Measurements from ENCODE around the gene DCDC2C.

The DCDC2C gene

GRCh38 chr2:3885629-3886628 lies 182.6 kb downstream of the DCDC2C start:
- no peak for DNase-seq (ENCODE audit: low read depth, low spot score)

DNA sequence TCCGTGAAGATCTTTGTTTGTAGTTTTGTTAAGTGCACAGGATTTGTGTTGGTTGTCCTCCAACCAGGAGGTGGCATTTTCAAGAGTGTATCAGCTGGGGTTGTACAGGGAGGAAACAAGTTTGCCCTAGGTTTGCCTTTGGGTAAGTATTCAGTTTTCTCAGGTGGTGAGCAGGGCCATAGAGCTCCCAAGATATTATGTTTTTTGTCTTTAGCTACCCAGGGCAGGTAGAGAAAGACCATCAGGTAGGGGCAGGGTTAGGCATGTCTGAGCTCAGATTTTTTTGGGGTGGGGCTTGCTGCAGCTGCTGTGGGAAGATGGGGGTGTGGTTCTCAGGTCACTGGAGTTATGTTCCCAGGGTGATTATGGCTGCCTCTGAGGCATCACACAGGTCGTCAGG lies 191.6 kb downstream of the DCDC2C start:
- DNase-seq (ENCODE audit: low read depth, low spot score), result no peak
